SK-N-SH (cell line): ENCODE data around the gene PRRX2. TPM values are rescaled to one million over a fixed set of nuclear protein-coding genes. Genes with fewer than 3 reads are reported as not detected.
"Not testable (repeated sequence)": the region's sequence is repeated elsewhere in the genome, so short reads cannot be mapped to it uniquely, and the experiment has no call there.

Experiments
- CTCF ChIA-PET: fragments of 300-600, 350-600 bp; formaldehyde crosslinking; extraction: SDS; loops from one replicate; lab custom pipeline; 2021; lab: Yijun Ruan, JAX
- POLR2A ChIA-PET: fragments of 350-600 bp; sonication (Branson Sonifier 250); formaldehyde crosslinking; extraction: SDS; loops from one replicate; lab custom pipeline; 2020; ENCODE audit warnings: antibody characterized with exemption, inconsistent platforms; lab: Yijun Ruan, JAX
- DNase-seq: peaks from one replicate; pipeline ENCODE4 v3.0.0; 2012
- H2AFZ ChIP-seq: fragments of 200-600 bp; sonication (generic); 2 replicates; pipeline ENCODE4 v1.8.1; 2016; ENCODE audit warnings: antibody characterized with exemption, mild to moderate bottlenecking, low read depth
- H3F3A ChIP-seq: fragments of 200-600 bp; sonication (generic); replicated peaks from 2 replicates; pipeline ENCODE3; 2016; ENCODE audit warnings: antibody characterized with exemption, mild to moderate bottlenecking; ENCODE audit not compliant: insufficient read depth
- H3K27ac ChIP-seq, 2 experiments: fragments of 200-500 bp in 1 of 2; fragments of 200-600 bp in 1 of 2; sonication (Bioruptor generic) in 1 of 2; sonication (generic), shearing (Covaris generic) in 1 of 2; 2 replicates each; pipeline versions ENCODE4 v1.5.1 to v1.6.1; 2014 to 2016; ENCODE audit warnings: low read depth in 2 of 2, inconsistent platforms in 1 of 2, low read length in 1 of 2, mild to moderate bottlenecking in 1 of 2, mixed read lengths in 1 of 2
- H3K27me3 ChIP-seq: fragments of 200-600 bp; sonication (generic), shearing (Covaris generic); 2 replicates; pipeline ENCODE4 v1.6.1; 2016; ENCODE audit warnings: mixed run types; ENCODE audit not compliant: insufficient read depth
- H3K36me3 ChIP-seq, 2 experiments: fragments of 200-500 bp in 1 of 2; fragments of 200-600 bp in 1 of 2; sonication (Bioruptor generic) in 1 of 2; sonication (generic) in 1 of 2; replicated peaks in 1 of 2; 2 replicates each; pipeline versions ENCODE3 to v1.5.1; 2014 to 2016; ENCODE audit warnings: low read length in 1 of 2, mild to moderate bottlenecking in 1 of 2; ENCODE audit not compliant: insufficient read depth in 2 of 2, control insufficient read depth in 1 of 2
- H3K4me1 ChIP-seq, 2 experiments: fragments of 200-500 bp in 1 of 2; fragments of 200-600 bp in 1 of 2; sonication (Bioruptor generic) in 1 of 2; sonication (generic), shearing (Covaris generic) in 1 of 2; 2 replicates each; pipeline versions ENCODE4 v1.5.1 to v1.6.1; 2014 to 2016; ENCODE audit warnings: low read depth in 1 of 2, low read length in 1 of 2, mixed run types in 1 of 2; ENCODE audit not compliant: insufficient read depth in 2 of 2, control insufficient read depth in 1 of 2
- H3K4me2 ChIP-seq: fragments of 200-600 bp; sonication (generic), shearing (Covaris generic); 2 replicates; pipeline ENCODE4 v1.6.1; 2017; ENCODE audit warnings: mixed run types
- H3K4me3 ChIP-seq, 2 experiments: fragments of 200-500 bp in 1 of 2; fragments of 200-600 bp in 1 of 2; sonication (Bioruptor generic) in 1 of 2; sonication (generic), shearing (Covaris generic) in 1 of 2; 2 replicates each; pipeline versions ENCODE4 v1.5.1 to v1.8.1; 2014 to 2016; ENCODE audit warnings: low read depth in 2 of 2, inconsistent platforms in 1 of 2, low read length in 1 of 2, mild to moderate bottlenecking in 1 of 2, mixed read lengths in 1 of 2, moderate library complexity in 1 of 2
- H3K79me2 ChIP-seq: fragments of 200-600 bp; sonication (generic); 2 replicates; pipeline ENCODE4 v1.8.1; 2017; ENCODE audit warnings: mild to moderate bottlenecking; ENCODE audit not compliant: insufficient read depth
- H3K9ac ChIP-seq: fragments of 200-600 bp; sonication (generic); 2 replicates; pipeline ENCODE4 v1.6.1; 2017; ENCODE audit warnings: mixed run types
- H3K9me2 ChIP-seq: fragments of 200-600 bp; sonication (generic); 2 replicates; pipeline ENCODE4 v1.6.1; 2017; ENCODE audit warnings: mixed run types
- H3K9me3 ChIP-seq: fragments of 200-600 bp; sonication (generic); 2 replicates; pipeline ENCODE4 v1.6.1; 2017; ENCODE audit warnings: mixed run types, mild to moderate bottlenecking, moderate library complexity
- H4K20me1 ChIP-seq: fragments of 200-600 bp; sonication (generic); 2 replicates; pipeline ENCODE4 v1.6.1; 2017; ENCODE audit warnings: mild to moderate bottlenecking, mixed run types; ENCODE audit not compliant: insufficient read depth
- CHD2 ChIP-seq: fragments of 150-350 bp; IDR thresholded peaks from 2 replicates; pipeline ENCODE4 v1.6.1; 2018; ENCODE audit warnings: low read length; ENCODE audit not compliant: partially characterized antibody
- EZH2phosphoT487 ChIP-seq: fragments of 200-600 bp; sonication (generic); IDR thresholded peaks from 2 replicates; pipeline ENCODE4 v1.6.1; 2017; ENCODE audit warnings: low read depth, mixed run types, mild to moderate bottlenecking, antibody characterized with exemption, moderate library complexity, borderline replicate concordance
- FOSL2 ChIP-seq: IDR thresholded peaks from 2 replicates; pipeline ENCODE4 v1.4.0; 2012; ENCODE audit warnings: low read depth, mild to moderate bottlenecking, moderate library complexity, borderline replicate concordance
- JUND ChIP-seq: IDR thresholded peaks from 2 replicates; pipeline ENCODE4 v1.4.0; 2012
- MEF2A ChIP-seq: IDR thresholded peaks from 2 replicates; pipeline ENCODE4 v1.4.0; 2012; ENCODE audit warnings: low read depth, borderline replicate concordance
- NRF1 ChIP-seq: IDR thresholded peaks from 2 replicates; pipeline ENCODE4 v1.6.1; 2012; ENCODE audit warnings: low read depth, mild to moderate bottlenecking, low read length
- POLR2AphosphoS5 ChIP-seq: IDR thresholded peaks from 2 replicates; pipeline ENCODE4 v1.6.1; 2012; ENCODE audit warnings: low read depth, low read length
- RAD21 ChIP-seq: IDR thresholded peaks from 2 replicates; pipeline ENCODE4 v1.6.1; 2012; ENCODE audit warnings: mild to moderate bottlenecking, low read length
- RCOR1 ChIP-seq: fragments of 150-350 bp; IDR thresholded peaks from 2 replicates; pipeline ENCODE4 v1.6.1; 2017; ENCODE audit warnings: antibody characterized with exemption, low read length
- RFX5 ChIP-seq: IDR thresholded peaks from 2 replicates; pipeline ENCODE4 v1.6.1; 2012; ENCODE audit warnings: mild to moderate bottlenecking, improper control_type of control experiment, low read length
- SIN3A ChIP-seq: IDR thresholded peaks from 2 replicates; pipeline ENCODE4 v1.6.1; 2012; ENCODE audit warnings: low read depth, mild to moderate bottlenecking, low read length, moderate library complexity, borderline replicate concordance
- TAF1 ChIP-seq: IDR thresholded peaks from 2 replicates; pipeline ENCODE4 v1.6.1; 2012; ENCODE audit warnings: low read depth, mild to moderate bottlenecking, low read length, moderate library complexity, borderline replicate concordance
- TCF12 ChIP-seq: IDR thresholded peaks from 2 replicates; pipeline ENCODE4 v1.4.0; 2012
- TEAD4 ChIP-seq: IDR thresholded peaks from 2 replicates; pipeline ENCODE4 v1.4.0; 2012; ENCODE audit warnings: mild to moderate bottlenecking, borderline replicate concordance; ENCODE audit not compliant: insufficient read depth
- YY1 ChIP-seq: IDR thresholded peaks from 2 replicates; pipeline ENCODE4 v1.4.0; 2012; ENCODE audit warnings: low read depth, mild to moderate bottlenecking
- WGBS: methylation state at CpG from one replicate; pipeline ENCODE4 v1.1.6; 2017; ENCODE audit warnings: low lambda C conversion rate; 5-methylcytosine and 5-hydroxymethylcytosine counted together
- polyA plus RNA-seq, 3 experiments: library from polyadenylated mRNA; depleted of rRNA; stranded (reverse); fragments of >200 nt; gene quantifications; 2 replicates each; pipeline ENCODE4 v1.2.3, GENCODE V29; 2012

Gene PRRX2
- polyA plus RNA-seq, 1 of the 3 experiments (the other 2 are of a cell fraction), result 0.84 TPM

DNA sequence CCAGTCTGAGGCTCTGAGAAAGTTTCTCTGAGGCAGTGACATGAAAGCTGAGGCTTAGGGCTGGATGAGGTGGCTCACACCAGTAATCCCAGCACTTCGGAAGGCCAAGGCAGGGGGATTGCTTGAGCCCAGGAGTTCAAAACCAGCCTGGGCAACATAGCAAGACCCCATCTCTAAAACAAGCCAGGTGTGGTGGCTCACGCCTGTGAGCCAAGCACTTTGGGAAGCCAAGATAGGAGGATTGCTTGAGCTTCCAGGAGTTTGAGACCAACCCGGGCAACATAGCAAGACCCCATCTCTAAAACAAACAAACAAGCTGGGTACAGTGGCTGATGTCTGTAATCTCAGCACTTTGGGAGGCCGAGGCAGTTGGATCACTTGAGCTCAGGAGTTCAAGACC is 83.6 kb downstream of the PRRX2 start:
- H4K20me1 ChIP-seq, H3K27me3 ChIP-seq, H3K4me3 ChIP-seq, H3F3A ChIP-seq, H3K9me2 ChIP-seq, H3K79me2 ChIP-seq, H3K9ac ChIP-seq, DNase-seq, H3K4me2 ChIP-seq, H3K27ac ChIP-seq, H2AFZ ChIP-seq, H3K9me3 ChIP-seq, H3K36me3 ChIP-seq: not testable (repeated sequence)
- ChIA-PET CTCF (interaction anchor here (1.2 to 6.1 kb wide), 7 partner anchors 10 to 106 kb away, joined by 3 to 78 read pairs (median 8); partner anchors contain the start of gene ASB6), POLR2A (interaction anchor here (0.6 kb wide), 1 partner anchor 284 kb away, joined by 5 read pairs; no protein-coding TSS in a partner anchor)
- WGBS, result 86% methylated on average over 4 of the region's 4 CpGs
- peaks cover 5 to 20% of the 10 kb centered on the region in 2 experiments; a peak in 2 of 4 replicates for H3K4me1 ChIP-seq

DNA sequence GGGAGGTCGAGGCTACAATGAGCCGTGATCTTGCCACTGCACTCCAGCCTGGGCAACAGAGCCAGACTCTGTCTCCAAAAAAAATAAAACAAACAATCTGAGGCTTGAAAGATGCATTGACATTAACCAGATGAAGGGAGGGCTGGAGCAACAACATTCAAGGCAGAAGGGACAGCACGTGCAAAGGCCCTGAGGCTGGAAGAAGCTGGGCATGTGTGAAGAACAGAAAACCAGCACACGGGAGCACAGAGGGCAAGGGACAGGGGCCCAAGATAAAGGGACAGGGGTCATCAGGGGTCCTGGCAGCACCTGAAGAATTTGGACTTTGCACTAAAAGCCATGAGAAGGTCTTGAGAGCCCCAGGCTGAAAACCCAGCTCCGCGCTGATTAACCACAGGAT is 84.1 kb downstream of the PRRX2 start:
- H3K79me2 ChIP-seq, result no peaks in the 10 kb centered on the region
- no peaks in the 10 kb centered on the region for H4K20me1 ChIP-seq
- TF ChIP-seq TAF1, result no peak
- H2AFZ ChIP-seq, result no peak overlapping the region
- no peak overlapping the region for H3K9ac ChIP-seq
- no peak for DNase-seq
- no peak overlapping the region for H3K4me2 ChIP-seq
- H3K4me3 ChIP-seq, result no peak overlapping the region
- H3K27me3 ChIP-seq, result no peaks in the 10 kb centered on the region
- H3F3A ChIP-seq, result peaks cover 3% of the 10 kb centered on the region
- POLR2A ChIA-PET, result interaction anchor here (0.6 kb wide), 1 partner anchor 285 kb away, joined by 5 read pairs; no protein-coding TSS in a partner anchor
- peaks cover 5 to 20% of the 10 kb centered on the region in 2 experiments; a peak in 2 of 4 replicates for H3K4me1 ChIP-seq
- no peaks in the 10 kb centered on the region for H3K36me3 ChIP-seq
- H3K9me3 ChIP-seq, result no peaks in the 10 kb centered on the region
- no peaks in the 10 kb centered on the region for H3K9me2 ChIP-seq
- H3K27ac ChIP-seq, result no peak overlapping the region
- WGBS, result 91% methylated on average over 6 of the region's 6 CpGs
- CTCF ChIA-PET, result interaction anchor here (0.6 to 6.1 kb wide), 9 partner anchors 10 to 607 kb away, joined by 3 to 78 read pairs (median 4); partner anchors contain the start of gene ASB6

DNA sequence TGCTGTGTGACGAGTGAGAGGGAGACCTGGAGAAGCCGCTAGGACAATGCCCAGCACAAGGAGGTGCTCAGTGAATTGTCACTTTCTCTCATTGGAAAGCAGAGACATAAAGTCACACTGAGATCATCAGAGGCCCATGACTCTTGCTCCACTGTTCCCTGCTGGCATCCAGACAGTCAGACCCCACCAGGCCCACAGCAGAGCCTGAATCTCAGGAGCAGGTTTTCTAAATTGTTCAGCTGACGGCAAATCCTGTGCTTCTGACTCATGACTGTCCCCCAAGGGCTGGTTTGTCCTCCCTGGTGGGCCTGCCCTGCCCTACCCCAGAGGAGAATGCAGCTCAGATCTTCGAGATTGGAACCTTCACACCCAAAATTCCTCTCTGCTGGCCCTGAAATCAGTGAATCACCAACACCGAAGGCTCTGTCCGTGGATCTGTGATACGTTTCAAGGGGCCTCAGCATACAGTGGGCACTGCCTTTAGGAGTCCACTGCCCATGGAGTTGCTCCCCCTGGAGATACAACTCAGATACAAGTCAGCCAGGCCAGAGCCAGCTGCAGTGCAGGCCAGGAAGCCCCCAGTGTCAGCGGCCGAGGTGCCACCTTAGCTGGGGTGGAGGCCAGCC is 84.7 kb downstream of the PRRX2 start:
- Histone ChIP-seq H3K27ac (no peak overlapping the region), H3K9me3 (no peaks in the 10 kb centered on the region), H4K20me1 (no peaks in the 10 kb centered on the region), H3K4me2 (no peak overlapping the region), H2AFZ (no peak overlapping the region), H3K4me3 (no peak overlapping the region), H3K9me2 (no peaks in the 10 kb centered on the region), H3K9ac (no peak overlapping the region), H3K27me3 (no peaks in the 10 kb centered on the region), H3K36me3 (no peaks in the 10 kb centered on the region), H3K79me2 (no peaks in the 10 kb centered on the region), H3F3A (peaks cover 3% of the 10 kb centered on the region), H3K4me1 (peaks cover 5 to 20% of the 10 kb centered on the region in 2 experiments; a peak in 2 of 4 replicates)
- CTCF ChIA-PET, result interaction anchor here (0.6 to 6.1 kb wide), 10 partner anchors 9 to 607 kb away, joined by 3 to 78 read pairs (median 6); no protein-coding TSS in a partner anchor
- POLR2A ChIA-PET, result no interaction called here
- DNase-seq, result no peak
- WGBS, result 88% methylated on average over 5 of the region's 9 CpGs
- TF ChIP-seq POLR2AphosphoS5 (no peak), TEAD4 (no peak), RFX5 (no peak), JUND (no peak), NRF1 (no peak), RCOR1 (no peak), RAD21 (no peak), SIN3A (no peak), EZH2phosphoT487 (no peak), TAF1 (no peak), TCF12 (no peak), CHD2 (no peak), MEF2A (no peak), YY1 (no peak), FOSL2 (no peak)
